SK-N-SH (cell line): ENCODE results near the gene RAP1GAP.

ENCODE experiments used
- CTCF ChIP-seq: fragments of 200-600 bp; sonication (generic); IDR thresholded peaks from 2 replicates; pipeline ENCODE4 v1.6.1; 2017; ENCODE audit warnings: antibody characterized with exemption, mild to moderate bottlenecking, moderate library complexity
- EP300 ChIP-seq, 2 experiments: IDR thresholded peaks; 2 replicates each; pipeline versions ENCODE4 v1.4.0 to v1.6.1; 2012; ENCODE audit warnings: borderline replicate concordance in 1 of 2, low read depth in 1 of 2, low read length in 1 of 2
- FOSL2 ChIP-seq: IDR thresholded peaks from 2 replicates; pipeline ENCODE4 v1.4.0; 2012; ENCODE audit warnings: low read depth, mild to moderate bottlenecking, moderate library complexity, borderline replicate concordance
- GABPA ChIP-seq: IDR thresholded peaks from 2 replicates; pipeline ENCODE4 v1.4.0; 2012; ENCODE audit warnings: low read depth, mild to moderate bottlenecking
- NFIC ChIP-seq: IDR thresholded peaks from 2 replicates; pipeline ENCODE4 v1.4.0; 2012; ENCODE audit warnings: borderline replicate concordance
- RAD21 ChIP-seq: IDR thresholded peaks from 2 replicates; pipeline ENCODE4 v1.6.1; 2012; ENCODE audit warnings: mild to moderate bottlenecking, low read length
- RCOR1 ChIP-seq: fragments of 150-350 bp; IDR thresholded peaks from 2 replicates; pipeline ENCODE4 v1.6.1; 2017; ENCODE audit warnings: antibody characterized with exemption, low read length
- REST ChIP-seq: IDR thresholded peaks from 2 replicates; pipeline ENCODE4 v1.6.1; 2012; ENCODE audit warnings: mild to moderate bottlenecking, low read depth, low read length, moderate library complexity
- RFX5 ChIP-seq: IDR thresholded peaks from 2 replicates; pipeline ENCODE4 v1.6.1; 2012; ENCODE audit warnings: mild to moderate bottlenecking, improper control_type of control experiment, low read length
- RXRA ChIP-seq: IDR thresholded peaks from 2 replicates; pipeline ENCODE4 v1.4.0; 2012; ENCODE audit warnings: low read depth, mild to moderate bottlenecking, borderline replicate concordance
- SIN3A ChIP-seq: IDR thresholded peaks from 2 replicates; pipeline ENCODE4 v1.6.1; 2012; ENCODE audit warnings: low read depth, mild to moderate bottlenecking, low read length, moderate library complexity, borderline replicate concordance
- TEAD4 ChIP-seq: IDR thresholded peaks from 2 replicates; pipeline ENCODE4 v1.4.0; 2012; ENCODE audit warnings: mild to moderate bottlenecking, borderline replicate concordance; ENCODE audit not compliant: insufficient read depth
- USF1 ChIP-seq: IDR thresholded peaks from 2 replicates; pipeline ENCODE4 v1.4.0; 2012; ENCODE audit warnings: low read depth, borderline replicate concordance

GRCh38 chr1:21625390-21626190 is 43.6 kb downstream of the RAP1GAP start:
- no peak for TF ChIP-seq CTCF
- no peak for TF ChIP-seq FOSL2
- no peak for TF ChIP-seq GABPA
- TF ChIP-seq RAD21 = no peak
- TF ChIP-seq NFIC = no peak
- no peak for TF ChIP-seq EP300 (IDR thresholded peaks at IDR 0.05; ENCODE audit: borderline replicate concordance in 1 of 2, low read depth in 1 of 2, low read length in 1 of 2)
- TF ChIP-seq RFX5 = no peak
- TF ChIP-seq SIN3A = no peak
- TF ChIP-seq RCOR1 = no peak
- no peak for TF ChIP-seq USF1
- no peak for TF ChIP-seq REST
- no peak for TF ChIP-seq TEAD4
- TF ChIP-seq RXRA = no peak
